Caco-2 (cell line): ENCODE data around the gene HRCT1. TPM values are rescaled to one million over a fixed set of nuclear protein-coding genes. Genes with fewer than 3 reads are reported as not detected.

Experiments used
- BruUV-seq: library from RNA; stranded (reverse); fragments of 400-500 nt; replicated peaks from 2 replicates; lab custom pipeline; 2021; lab: Mats Ljungman, UMichigan
- CTCF ChIA-PET: fragments of 300-600 bp; sonication (Branson Sonifier 250); formaldehyde crosslinking; loops from one replicate; lab custom pipeline; 2022; ENCODE audit warnings: antibody characterized with exemption; lab: Charles Lee
- POLR2A ChIA-PET: fragments of 300-600 bp; sonication (Branson Sonifier 250); formaldehyde crosslinking; loops from one replicate; lab custom pipeline; 2022; ENCODE audit warnings: antibody characterized with exemption; lab: Charles Lee
- DNase-seq, 2 experiments: peaks; one replicate each; pipeline versions ENCODE4 v3.0.0 to v3.0.0-alpha.2; 2020 to 2022
- H3K27me3 ChIP-seq: replicated peaks from 2 replicates; pipeline ENCODE4 v1.6.0; 2011; ENCODE audit warnings: low read length; ENCODE audit not compliant: control insufficient read depth, insufficient read depth
- H3K36me3 ChIP-seq: 2 replicates; pipeline ENCODE4 v1.5.1; 2011; ENCODE audit warnings: low read length; ENCODE audit not compliant: control insufficient read depth, insufficient read depth
- H3K4me1 ChIP-seq: fragments of 250-450 bp; sonication (Bioruptor Pico); 2 replicates; pipeline ENCODE4 v1.5.1; 2020; ENCODE audit warnings: mild to moderate bottlenecking
- H3K4me3 ChIP-seq: 2 replicates; pipeline ENCODE4 v1.5.1; 2011; ENCODE audit warnings: low read depth, mild to moderate bottlenecking, control low read depth, low read length
- H3K9me3 ChIP-seq: fragments of 250-450 bp; sonication (Bioruptor Pico); 2 replicates; pipeline ENCODE4 v1.5.1; 2020; ENCODE audit warnings: mild to moderate bottlenecking, moderate library complexity
- H3K27ac Mint-ChIP-seq: one replicate; pipeline ENCODE4 v1.8.0; 2022; ENCODE audit warnings: mixed read lengths; ENCODE audit not compliant: unreplicated experiment
- H3K27me3 Mint-ChIP-seq: one replicate; pipeline ENCODE4 v1.8.0; 2022; ENCODE audit warnings: mixed read lengths; ENCODE audit not compliant: insufficient read depth, unreplicated experiment
- H3K36me3 Mint-ChIP-seq: one replicate; pipeline ENCODE4 v1.8.0; 2022; ENCODE audit warnings: mild to moderate bottlenecking, mixed read lengths; ENCODE audit not compliant: insufficient read depth, unreplicated experiment
- H3K4me1 Mint-ChIP-seq: one replicate; pipeline ENCODE4 v1.8.0; 2022; ENCODE audit warnings: low read depth, mixed read lengths; ENCODE audit not compliant: unreplicated experiment
- H3K4me3 Mint-ChIP-seq: one replicate; pipeline ENCODE4 v1.8.0; 2022; ENCODE audit warnings: mild to moderate bottlenecking, moderate library complexity, mixed read lengths; ENCODE audit not compliant: unreplicated experiment
- H3K9me3 Mint-ChIP-seq: one replicate; pipeline ENCODE4 v1.8.0; 2022; ENCODE audit warnings: mixed read lengths; ENCODE audit not compliant: unreplicated experiment
- intact Hi-C: fragments of 100-400 bp; cut with micrococcal nuclease; formaldehyde crosslinking; loops from one replicate; pipeline ENCODE4 v1.10.0; 2022; ENCODE audit not compliant: unreplicated experiment
- total RNA-seq: library from RNA; stranded (reverse); gene quantifications from 2 replicates; pipeline ENCODE4 v1.2.3, GENCODE V29; 2022
- TF ChIP-seq, protein P1 (sequence below), 2 experiments: fragments of 200-600 bp in 1 of 2; IDR thresholded peaks; 1 replicate in 1 of 2; 2 replicates in 1 of 2; pipeline versions ENCODE4 v1.5.1 to v1.8.0; 2011 to 2022; ENCODE audit warnings: antibody characterized with exemption in 1 of 2, control low read depth in 1 of 2, inconsistent platforms in 1 of 2, low read depth in 1 of 2, low read length in 1 of 2, mild to moderate bottlenecking in 1 of 2, moderate library complexity in 1 of 2; ENCODE audit not compliant: insufficient read depth in 1 of 2, severe bottlenecking in 1 of 2, unreplicated experiment in 1 of 2

HRCT1 gene
- total RNA-seq, 1 experiment from 2014 or later = not detected

DNA sequence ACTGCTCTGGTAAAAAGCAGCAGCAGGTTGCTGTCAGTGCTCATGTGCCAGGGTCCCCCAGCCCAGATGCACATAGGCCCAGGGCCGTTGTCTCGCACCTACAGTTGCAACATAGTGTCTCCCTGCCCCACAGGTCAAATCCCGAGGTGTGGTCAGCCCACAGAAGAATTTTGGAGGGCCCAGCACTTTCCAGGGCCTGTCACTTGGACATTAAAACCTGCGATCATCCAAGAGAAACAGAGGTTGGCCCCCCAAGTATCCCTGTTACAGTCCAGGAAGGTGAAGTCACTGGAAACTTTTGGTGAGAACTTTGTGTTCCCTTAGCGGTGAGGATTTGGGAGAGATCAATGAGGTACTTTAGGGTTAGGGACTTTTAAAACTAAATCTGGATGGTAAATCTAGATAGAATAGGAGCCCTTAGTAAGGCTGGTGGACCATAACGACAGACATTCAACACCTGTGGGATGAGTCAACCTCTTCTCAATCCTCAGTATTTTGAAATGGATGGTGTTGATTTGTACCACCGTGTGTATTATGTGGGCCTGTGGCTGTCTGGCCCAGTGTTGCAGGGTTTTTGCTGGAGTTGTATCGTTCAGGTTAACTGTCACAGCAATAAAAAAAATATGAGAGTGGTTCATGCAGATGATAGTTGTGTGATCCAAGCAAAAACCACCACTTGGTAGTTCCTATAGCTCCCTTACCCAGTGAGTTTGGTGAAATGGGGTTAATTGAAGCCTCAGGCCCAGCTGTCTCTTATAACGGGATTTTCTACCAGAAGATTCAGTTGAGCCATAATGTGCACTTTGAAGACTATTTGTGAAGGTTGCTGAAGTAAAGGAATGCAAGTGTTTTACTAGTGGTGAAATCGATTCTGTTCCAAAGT lies 32.7 kb downstream of the HRCT1 start:
- no TSS peak for BruUV-seq
- Mint-ChIP-seq H3K36me3 (no peaks in the 10 kb centered on the region), H3K9me3 (no peaks in the 10 kb centered on the region), H3K4me3 (no peak overlapping the region), H3K4me1 (no peaks in the 10 kb centered on the region), H3K27me3 (no peaks in the 10 kb centered on the region), H3K27ac (no peak overlapping the region)
- DNase-seq = no peak
- Histone ChIP-seq H3K9me3 (no peaks in the 10 kb centered on the region), H3K36me3 (no peaks in the 10 kb centered on the region), H3K4me3 (no peak overlapping the region), H3K27me3 (no peaks in the 10 kb centered on the region), H3K4me1 (peaks cover 13% of the 10 kb centered on the region)
- intact Hi-C loops = no loop called here
- ChIA-PET CTCF (no interaction called here), POLR2A (no interaction called here)
- TF ChIP-seq, protein P1, sequence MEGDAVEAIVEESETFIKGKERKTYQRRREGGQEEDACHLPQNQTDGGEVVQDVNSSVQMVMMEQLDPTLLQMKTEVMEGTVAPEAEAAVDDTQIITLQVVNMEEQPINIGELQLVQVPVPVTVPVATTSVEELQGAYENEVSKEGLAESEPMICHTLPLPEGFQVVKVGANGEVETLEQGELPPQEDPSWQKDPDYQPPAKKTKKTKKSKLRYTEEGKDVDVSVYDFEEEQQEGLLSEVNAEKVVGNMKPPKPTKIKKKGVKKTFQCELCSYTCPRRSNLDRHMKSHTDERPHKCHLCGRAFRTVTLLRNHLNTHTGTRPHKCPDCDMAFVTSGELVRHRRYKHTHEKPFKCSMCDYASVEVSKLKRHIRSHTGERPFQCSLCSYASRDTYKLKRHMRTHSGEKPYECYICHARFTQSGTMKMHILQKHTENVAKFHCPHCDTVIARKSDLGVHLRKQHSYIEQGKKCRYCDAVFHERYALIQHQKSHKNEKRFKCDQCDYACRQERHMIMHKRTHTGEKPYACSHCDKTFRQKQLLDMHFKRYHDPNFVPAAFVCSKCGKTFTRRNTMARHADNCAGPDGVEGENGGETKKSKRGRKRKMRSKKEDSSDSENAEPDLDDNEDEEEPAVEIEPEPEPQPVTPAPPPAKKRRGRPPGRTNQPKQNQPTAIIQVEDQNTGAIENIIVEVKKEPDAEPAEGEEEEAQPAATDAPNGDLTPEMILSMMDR (IDR thresholded peaks at IDR 0.05; ENCODE audit: insufficient read depth in 1 of 2, low read depth in 1 of 2, low read length in 1 of 2, severe bottlenecking in 1 of 2, unreplicated experiment in 1 of 2) = no peak

DNA sequence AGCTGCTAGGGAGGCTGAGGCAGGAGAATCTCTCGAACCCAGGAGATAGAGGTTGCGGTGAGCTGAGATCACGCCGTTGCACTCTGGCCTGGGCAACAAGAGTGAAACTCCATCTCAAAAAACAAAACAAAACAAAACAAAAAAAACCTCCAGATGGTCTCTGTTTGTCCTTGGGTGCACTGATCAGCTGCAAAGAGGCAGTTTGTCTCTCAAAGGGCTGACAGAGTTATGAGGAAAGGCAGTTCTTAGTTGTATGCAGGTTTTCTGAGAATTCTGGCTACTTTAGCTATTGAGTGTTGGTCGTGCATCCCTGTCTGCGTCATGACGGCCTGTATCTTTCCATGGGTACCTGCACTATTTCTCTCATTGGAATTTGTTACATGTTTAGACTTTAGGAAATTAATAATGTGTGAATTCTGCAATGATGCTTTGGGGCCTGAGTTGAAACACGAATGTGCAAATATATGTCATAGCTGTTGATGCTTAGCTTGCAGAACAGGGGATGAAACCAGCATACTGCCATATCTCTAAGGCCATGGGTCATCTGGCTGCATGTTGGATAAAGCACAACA lies 33.8 kb downstream of the HRCT1 start:
- no peaks in the 10 kb centered on the region for H3K27me3 ChIP-seq
- no peak for DNase-seq
- Mint-ChIP-seq H3K9me3 (no peaks in the 10 kb centered on the region), H3K36me3 (no peaks in the 10 kb centered on the region), H3K27me3 (no peaks in the 10 kb centered on the region), H3K27ac (no peak overlapping the region), H3K4me1 (no peaks in the 10 kb centered on the region), H3K4me3 (no peak overlapping the region)
- intact Hi-C loops = no loop called here
- H3K9me3 ChIP-seq = no peaks in the 10 kb centered on the region
- TF ChIP-seq, protein P1 (IDR thresholded peaks at IDR 0.05; ENCODE audit: insufficient read depth in 1 of 2, low read depth in 1 of 2, low read length in 1 of 2, severe bottlenecking in 1 of 2, unreplicated experiment in 1 of 2) = no peak
- no peak overlapping the region for H3K4me3 ChIP-seq
- CTCF ChIA-PET = interaction anchor here (1.1 kb wide), 1 partner anchor 37 kb away, joined by 4 read pairs; no protein-coding TSS in a partner anchor
- no peaks in the 10 kb centered on the region for H3K36me3 ChIP-seq
- POLR2A ChIA-PET = no interaction called here
- H3K4me1 ChIP-seq = peaks cover 12% of the 10 kb centered on the region; the same call in 1 of the 2 replicates
- BruUV-seq = no TSS peak

DNA sequence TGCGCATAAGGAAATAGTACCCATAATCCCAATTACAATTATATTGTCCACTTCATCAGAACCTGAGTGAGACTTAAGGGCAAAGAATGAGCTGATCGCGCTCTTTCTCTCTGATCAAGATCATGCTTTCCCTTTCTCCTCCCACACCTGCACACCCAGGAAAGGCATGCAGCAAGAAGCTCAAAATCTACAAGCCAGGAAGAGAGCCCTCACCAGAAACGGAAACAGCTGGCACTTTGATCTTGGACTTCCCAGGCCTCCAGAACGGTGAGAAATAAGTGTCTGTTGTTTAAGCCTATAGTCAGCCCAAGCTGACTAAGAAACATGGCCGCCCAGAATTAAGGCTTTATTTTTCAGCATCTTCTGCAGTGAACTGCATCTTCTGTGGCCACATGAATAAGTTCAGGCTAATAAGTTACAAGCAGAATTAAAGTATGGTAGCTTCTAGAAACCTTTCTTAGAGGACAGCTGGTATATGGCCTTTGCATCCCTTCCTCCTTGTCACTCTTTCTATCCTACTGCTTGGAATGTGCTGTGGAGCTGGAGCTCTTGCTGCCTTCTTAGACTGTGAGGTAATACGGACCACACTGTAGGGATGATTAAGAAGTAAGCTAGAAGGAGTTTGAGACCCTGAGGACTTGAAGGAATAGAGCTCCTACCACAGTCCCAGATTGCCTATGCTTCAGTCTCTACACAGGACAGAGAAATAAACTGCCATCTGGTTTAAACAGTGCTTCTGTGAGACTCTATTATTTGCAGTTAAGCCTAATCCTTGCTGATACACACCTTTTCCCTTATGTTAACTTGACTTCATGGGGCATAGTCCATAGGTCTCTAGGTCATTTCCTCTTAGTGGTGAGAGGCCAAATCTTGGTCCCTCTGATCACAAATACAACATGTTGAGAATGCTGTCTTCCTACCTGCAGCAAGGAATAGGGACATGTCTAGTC lies 34.7 kb downstream of the HRCT1 start:
- peaks cover 12% of the 10 kb centered on the region; the same call in 1 of the 2 replicates for H3K4me1 ChIP-seq
- no peaks in the 10 kb centered on the region for H3K4me1 Mint-ChIP-seq
- H3K9me3 ChIP-seq = no peaks in the 10 kb centered on the region
- no peaks in the 10 kb centered on the region for H3K36me3 Mint-ChIP-seq
- POLR2A ChIA-PET = no interaction called here
- no peak overlapping the region for H3K4me3 Mint-ChIP-seq
- no peaks in the 10 kb centered on the region for H3K27me3 ChIP-seq
- DNase-seq = no peak
- CTCF ChIA-PET = interaction anchor here (0.9 to 1.1 kb wide), 2 partner anchors 11 to 38 kb away, joined by 3 to 4 read pairs; no protein-coding TSS in a partner anchor
- intact Hi-C loops = no loop called here
- H3K36me3 ChIP-seq = no peaks in the 10 kb centered on the region
- no peak overlapping the region for H3K4me3 ChIP-seq
- BruUV-seq = no TSS peak
- no peaks in the 10 kb centered on the region for H3K27me3 Mint-ChIP-seq
- TF ChIP-seq, protein P1 (IDR thresholded peaks at IDR 0.05; ENCODE audit: insufficient read depth in 1 of 2, low read depth in 1 of 2, low read length in 1 of 2, severe bottlenecking in 1 of 2, unreplicated experiment in 1 of 2) = no peak
- no peaks in the 10 kb centered on the region for H3K9me3 Mint-ChIP-seq
- no peak overlapping the region for H3K27ac Mint-ChIP-seq
